ENCODE measurements around the gene ACSL3. TPM values are rescaled to one million over a fixed set of nuclear protein-coding genes. Genes with fewer than 3 reads are reported as not detected.

The ACSL3 gene
- polyA plus RNA-seq, 1 donor from 2014 or later, result 119 TPM

- Histone ChIP-seq H3K4me3 (ENCODE audit: low read length) (no peak overlapping the region), H3F3A (ENCODE audit: insufficient read depth, low read length, poor library complexity, severe bottlenecking) (no peaks in the 10 kb centered on the region), H3K36me3 (ENCODE audit: insufficient read depth, low read length) (peaks cover 8% of the 10 kb centered on the region), H3K79me2 (replicated peaks; ENCODE audit: insufficient read depth, low read length) (no peaks in the 10 kb centered on the region), H3K4me2 (ENCODE audit: low read length) (no peak overlapping the region), H3K9me3 (ENCODE audit: low read length) (no peaks in the 10 kb centered on the region), H3K27me3 (ENCODE audit: insufficient read depth, low read depth, low read length) (no peaks in the 10 kb centered on the region), H4K20me1 (ENCODE audit: insufficient read depth) (no peaks in the 10 kb centered on the region), H3K9me2 (ENCODE audit: insufficient read depth, low read length) (no peaks in the 10 kb centered on the region), H3K27ac (ENCODE audit: low read length) (no peak overlapping the region), H3K9ac (ENCODE audit: low read length) (no peak overlapping the region), H2AFZ (ENCODE audit: low read depth, low read length) (no peak overlapping the region)
- TF ChIP-seq EP300 (conservative IDR thresholded peaks at IDR 0.05; ENCODE audit: poor library complexity, severe bottlenecking), result no peak
- no peak for TF ChIP-seq POLR2AphosphoS5 (IDR thresholded peaks at IDR 0.05)
These were observed 79.1 kb downstream of the ACSL3 start for GRCh38 chr2:222939979-222940378.

GRCh38 chr2:222941510-222942032 is 80.7 kb downstream of the ACSL3 start:
- Histone ChIP-seq H3K36me3 (ENCODE audit: insufficient read depth, low read length) (no peaks in the 10 kb centered on the region), H2AFZ (ENCODE audit: low read depth, low read length) (no peak overlapping the region), H3K9me3 (ENCODE audit: low read length) (no peaks in the 10 kb centered on the region), H3K79me2 (replicated peaks; ENCODE audit: insufficient read depth, low read length) (no peaks in the 10 kb centered on the region), H4K20me1 (ENCODE audit: insufficient read depth) (no peaks in the 10 kb centered on the region), H3K9me2 (ENCODE audit: insufficient read depth, low read length) (no peaks in the 10 kb centered on the region), H3K27ac (ENCODE audit: low read length) (no peak overlapping the region), H3K27me3 (ENCODE audit: insufficient read depth, low read depth, low read length) (no peaks in the 10 kb centered on the region), H3F3A (ENCODE audit: insufficient read depth, low read length, poor library complexity, severe bottlenecking) (no peaks in the 10 kb centered on the region), H3K4me3 (ENCODE audit: low read length) (no peak overlapping the region), H3K9ac (ENCODE audit: low read length) (no peak overlapping the region), H3K4me2 (ENCODE audit: low read length) (no peak overlapping the region)
- TF ChIP-seq REST (IDR thresholded peaks at IDR 0.05; ENCODE audit: borderline replicate concordance) (no peak), TAF1 (IDR thresholded peaks at IDR 0.05; ENCODE audit: low read depth) (no peak), MXI1 (conservative IDR thresholded peaks at IDR 0.05; ENCODE audit: poor library complexity, severe bottlenecking) (no peak), CTCF (IDR thresholded peaks at IDR 0.05; ENCODE audit: poor library complexity, severe bottlenecking) (no peak), EP300 (conservative IDR thresholded peaks at IDR 0.05; ENCODE audit: poor library complexity, severe bottlenecking) (no peak), SMC3 (conservative IDR thresholded peaks at IDR 0.05; ENCODE audit: poor library complexity) (no peak), POLR2AphosphoS5 (IDR thresholded peaks at IDR 0.05) (no peak), RAD21 (conservative IDR thresholded peaks at IDR 0.05) (no peak), EZH2 (IDR thresholded peaks at IDR 0.05; ENCODE audit: borderline replicate concordance, insufficient read depth, low read length, poor library complexity, severe bottlenecking) (no peak)

Data from neural cell (in vitro differentiated cells).